22Rv1 (cell line): ENCODE measurements around the gene TAGLN.
A peak's percentile ranks its signal among the peaks of the same experiment; 100 is the strongest.
"Not testable (repeated sequence)": the region's sequence is repeated elsewhere in the genome, so short reads cannot be mapped to it uniquely, and the experiment has no call there.

Experiments used
- H3K27ac ChIP-seq: fragments of 450-650 bp; 2 replicates; pipeline ENCODE4 v1.5.1; 2017
- CTCF ChIP-seq: fragments of 450-650 bp; IDR thresholded peaks from 2 replicates; pipeline ENCODE4 v1.5.1; 2017; ENCODE audit warnings: mild to moderate bottlenecking
- ZFX ChIP-seq: fragments of 450-650 bp; IDR thresholded peaks from 2 replicates; pipeline ENCODE4 v1.6.1; 2017; ENCODE audit warnings: antibody characterized with exemption, borderline replicate concordance

TAGLN gene

GRCh38 chr11:117181586-117182550 lies 17.3 kb upstream of the TAGLN start:
- TF ChIP-seq ZFX (no peak), CTCF (peak; percentile 56)
- no peak overlapping the region for H3K27ac ChIP-seq

- no peak overlapping the region for H3K27ac ChIP-seq
- TF ChIP-seq ZFX = no peak
- TF ChIP-seq CTCF = no peak
Observed at GRCh38 chr11:117182551-117182935, 16.6 kb upstream of the TAGLN start.

DNA sequence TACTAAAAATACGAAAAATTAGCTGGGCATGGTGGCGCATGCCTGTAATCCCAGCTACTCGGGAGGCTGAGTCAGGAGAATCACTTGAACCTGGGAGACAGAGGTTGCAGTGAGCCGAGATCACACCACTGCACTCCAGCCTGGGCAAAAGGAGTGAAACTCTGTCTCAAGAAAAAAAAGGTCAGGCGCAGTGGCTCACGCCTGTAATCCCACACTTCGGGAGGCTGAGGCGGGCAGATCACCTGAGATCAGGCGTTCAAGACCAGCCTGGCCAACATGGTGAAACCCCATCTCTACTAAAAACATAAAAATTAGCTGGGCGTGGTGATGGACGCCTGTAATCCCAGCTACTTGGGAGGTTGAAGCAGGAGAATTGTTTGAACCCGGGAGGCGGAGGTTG lies 16.0 kb upstream of the TAGLN start:
- H3K27ac ChIP-seq = not testable (repeated sequence)

- TF ChIP-seq ZFX (no peak), CTCF (no peak)
- H3K27ac ChIP-seq = no peak overlapping the region
Observed at GRCh38 chr11:117183724-117184349, 15.3 kb upstream of the TAGLN start.

GRCh38 chr11:117185736-117186430 lies 13.3 kb upstream of the TAGLN start:
- no peak for TF ChIP-seq CTCF
- TF ChIP-seq ZFX = no peak
- H3K27ac ChIP-seq = no peak overlapping the region

DNA sequence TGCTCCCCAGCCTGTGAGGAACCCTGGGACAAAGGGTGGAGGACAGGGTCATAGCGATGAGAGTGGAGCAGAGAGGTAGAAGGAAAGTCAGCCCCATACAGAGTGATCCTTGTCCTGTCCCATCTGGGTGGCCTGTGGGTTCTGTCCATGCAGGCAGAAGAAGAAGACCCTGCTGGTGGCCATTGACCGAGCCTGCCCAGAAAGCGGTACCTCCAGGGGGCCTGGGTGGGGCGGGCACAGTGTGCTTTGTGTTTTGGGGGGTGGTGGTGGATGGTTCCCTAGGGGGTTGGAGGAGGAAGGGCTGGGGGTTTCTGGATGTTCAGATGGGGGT lies 12.8 kb upstream of the TAGLN start:
- H3K27ac ChIP-seq = no peak overlapping the region
- TF ChIP-seq CTCF (no peak), ZFX (no peak)

GRCh38 chr11:117187007-117187406 lies 12.2 kb upstream of the TAGLN start:
- TF ChIP-seq CTCF = no peak
- TF ChIP-seq ZFX = no peak
- H3K27ac ChIP-seq = no peak overlapping the region
